Loucy (cell line): ENCODE data around the gene DLK2.

ENCODE experiments used
- CTCF ChIP-seq: fragments of 200-600 bp; sonication (generic); conservative IDR thresholded peaks from 2 replicates; pipeline ENCODE4 v1.5.1; 2014; ENCODE audit warnings: mild to moderate bottlenecking, antibody characterized with exemption, low read length
- EZH2phosphoT487 ChIP-seq: fragments of 200-600 bp; IDR thresholded peaks from 2 replicates; pipeline ENCODE4 v1.6.1; 2018; ENCODE audit warnings: antibody characterized with exemption, mild to moderate bottlenecking, moderate library complexity, borderline replicate concordance

DNA sequence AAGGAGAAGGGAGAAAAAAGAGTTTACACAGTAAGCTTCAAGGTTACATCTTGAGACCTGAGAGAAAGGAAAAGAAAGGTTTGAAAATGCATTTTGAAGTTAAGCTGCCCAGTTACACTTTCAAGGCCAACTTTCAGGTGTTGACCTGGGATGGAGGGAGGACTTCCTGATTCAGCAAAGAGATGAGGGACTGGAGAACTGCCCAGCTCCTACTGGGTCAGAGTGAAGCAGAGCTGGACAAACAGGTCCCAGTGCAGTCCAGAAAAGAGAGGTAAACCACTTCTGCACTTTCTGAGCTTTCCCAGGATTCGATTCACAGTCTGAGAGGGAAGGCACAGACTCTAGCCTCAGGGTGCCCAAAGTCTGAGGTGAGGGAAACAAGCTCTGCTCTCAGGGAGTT is 16.1 kb upstream of the DLK2 start:
- TF ChIP-seq CTCF (no peak), EZH2phosphoT487 (no peak)
